WTC11 (cell line): ENCODE data around the gene RAPGEF6. TPM values are rescaled to one million over a fixed set of nuclear protein-coding genes. Genes with fewer than 3 reads are reported as not detected.

Experiments used
- ATAC-seq: fragments of 200-7000 bp; cut with Tn5 transposase; 2 replicates; pipeline ENCODE4 v1.10.0; 2021; ENCODE audit warnings: mild to moderate bottlenecking, moderate library complexity
- CTCF ChIA-PET: fragments of 300-600 bp; sonication (Branson Sonifier 250); formaldehyde crosslinking; loops from one replicate; lab custom pipeline; 2021; ENCODE audit warnings: antibody characterized with exemption; lab: Charles Lee
- POLR2A ChIA-PET: fragments of 350-600 bp; sonication (Branson Sonifier 250); formaldehyde crosslinking; loops from one replicate; lab custom pipeline; 2021; ENCODE audit warnings: antibody characterized with exemption; lab: Charles Lee
- DNase-seq: peaks from one replicate; pipeline ENCODE4 v3.0.0; 2021; ENCODE audit warnings: low spot score
- H3K27ac Mint-ChIP-seq: 2 replicates; pipeline ENCODE4 v1.8.0; 2021; ENCODE audit warnings: mixed read lengths
- H3K27me3 Mint-ChIP-seq: 2 replicates; pipeline ENCODE4 v1.8.0; 2021; ENCODE audit warnings: low read depth, mild to moderate bottlenecking, moderate library complexity, mixed read lengths
- H3K36me3 Mint-ChIP-seq: 2 replicates; pipeline ENCODE4 v1.8.0; 2021; ENCODE audit warnings: mixed read lengths
- H3K4me1 Mint-ChIP-seq: 2 replicates; pipeline ENCODE4 v1.8.0; 2022; ENCODE audit warnings: mixed read lengths
- H3K4me3 Mint-ChIP-seq: 2 replicates; pipeline ENCODE4 v1.8.0; 2021; ENCODE audit warnings: mild to moderate bottlenecking, moderate library complexity, mixed read lengths
- H3K9me3 Mint-ChIP-seq: 2 replicates; pipeline ENCODE4 v1.8.0; 2021; ENCODE audit warnings: mixed read lengths
- ARID4B ChIP-seq: sonication (generic); formaldehyde crosslinking; IDR thresholded peaks from 2 replicates; pipeline ENCODE4 v1.8.0; 2023; ENCODE audit warnings: missing genetic modification reagents, mild to moderate bottlenecking, borderline replicate concordance
- E2F4 ChIP-seq: sonication (generic); formaldehyde crosslinking; IDR thresholded peaks from 2 replicates; pipeline ENCODE4 v1.8.1; 2022; ENCODE audit warnings: low read depth, mild to moderate bottlenecking, moderate library complexity, missing genetic modification reagents, borderline replicate concordance
- IRF2 ChIP-seq: sonication (generic); formaldehyde crosslinking; IDR thresholded peaks from 2 replicates; pipeline ENCODE4 v1.8.0; 2022; ENCODE audit warnings: low read depth, missing genetic modification reagents, borderline replicate concordance
- RORB ChIP-seq: fragments of 250-450 bp; sonication (Bioruptor Pico); IDR thresholded peaks from 2 replicates; pipeline ENCODE4 v1.9.0; 2021; ENCODE audit warnings: mild to moderate bottlenecking
- TCF7 ChIP-seq: sonication (generic); formaldehyde crosslinking; IDR thresholded peaks from 2 replicates; pipeline ENCODE4 v1.8.0; 2022; ENCODE audit warnings: mild to moderate bottlenecking, low read depth, missing genetic modification reagents, moderate library complexity
- TEAD4 ChIP-seq: sonication (generic); formaldehyde crosslinking; IDR thresholded peaks from 2 replicates; pipeline ENCODE4 v1.8.0; 2022; ENCODE audit warnings: mild to moderate bottlenecking, missing genetic modification reagents
- TP53 ChIP-seq: sonication (generic); formaldehyde crosslinking; IDR thresholded peaks from 2 replicates; pipeline ENCODE4 v1.8.1; 2023; ENCODE audit warnings: mild to moderate bottlenecking, missing genetic modification reagents
- USF1 ChIP-seq: sonication (generic); formaldehyde crosslinking; IDR thresholded peaks from 2 replicates; pipeline ENCODE4 v1.8.0; 2022; ENCODE audit warnings: mild to moderate bottlenecking, missing genetic modification reagents
- ZNF121 ChIP-seq: sonication (generic); formaldehyde crosslinking; IDR thresholded peaks from 2 replicates; pipeline ENCODE4 v1.8.0; 2023; ENCODE audit warnings: missing genetic modification reagents
- ZNF219 ChIP-seq: sonication (generic); formaldehyde crosslinking; IDR thresholded peaks from 2 replicates; pipeline ENCODE4 v1.8.0; 2023; ENCODE audit warnings: missing genetic modification reagents, mild to moderate bottlenecking, borderline replicate concordance
- ZNF281 ChIP-seq: sonication (generic); formaldehyde crosslinking; IDR thresholded peaks from 2 replicates; pipeline ENCODE4 v1.8.0; 2023; ENCODE audit warnings: mild to moderate bottlenecking, missing genetic modification reagents
- ZNF396 ChIP-seq: fragments of 250-450 bp; sonication (Bioruptor Pico); IDR thresholded peaks from 2 replicates; pipeline ENCODE4 v1.8.0; 2021; ENCODE audit warnings: mild to moderate bottlenecking, moderate library complexity, borderline replicate concordance
- ZNF416 ChIP-seq: fragments of 250-450 bp; sonication (Bioruptor Pico); IDR thresholded peaks from 2 replicates; pipeline ENCODE4 v1.9.0; 2021; ENCODE audit warnings: mild to moderate bottlenecking, inconsistent platforms
- ZNF425 ChIP-seq: fragments of 250-450 bp; sonication (Bioruptor Pico); conservative IDR thresholded peaks from 2 replicates; pipeline ENCODE4 v1.9.0; 2021; ENCODE audit warnings: mild to moderate bottlenecking
- ZNF512 ChIP-seq: sonication (generic); formaldehyde crosslinking; IDR thresholded peaks from 2 replicates; pipeline ENCODE4 v1.8.1; 2022; ENCODE audit warnings: missing genetic modification reagents, borderline replicate concordance
- ZSCAN18 ChIP-seq: fragments of 250-450 bp; sonication (Bioruptor Pico); IDR thresholded peaks from 2 replicates; pipeline ENCODE4 v2.1.2; 2022; ENCODE audit warnings: mild to moderate bottlenecking, moderate library complexity
- total RNA-seq: library from RNA; stranded (reverse); gene quantifications from 3 replicates; pipeline ENCODE4 v1.2.3, GENCODE V29; 2021

Gene RAPGEF6
- total RNA-seq, 1 experiment from 2014 or later: 18.0 TPM

GRCh38 chr5:131475541-131475941 lies 159.5 kb downstream of the RAPGEF6 start (continued):
- no peak for TF ChIP-seq ZNF425 (CRISPR knock-in tag)

GRCh38 chr5:131473731-131474130 lies 161.3 kb downstream of the RAPGEF6 start:
- H3K36me3 Mint-ChIP-seq: peaks cover 5% of the 10 kb centered on the region
- no peak overlapping the region for H3K27ac Mint-ChIP-seq
- no peaks in the 10 kb centered on the region for H3K9me3 Mint-ChIP-seq
- H3K4me1 Mint-ChIP-seq: peaks cover 7% of the 10 kb centered on the region
- H3K27me3 Mint-ChIP-seq: no peaks in the 10 kb centered on the region
- TF ChIP-seq IRF2 (no peak), ZNF512 (no peak), USF1 (no peak), ZNF281 (CRISPR knock-in tag) (no peak), ZSCAN18 (CRISPR knock-in tag) (no peak), TP53 (CRISPR knock-in tag) (no peak), ZNF425 (CRISPR knock-in tag) (no peak)
- ATAC-seq: no peak
- no peak overlapping the region for H3K4me3 Mint-ChIP-seq
- ChIA-PET CTCF (no interaction called here), POLR2A (no interaction called here)
- DNase-seq: no peak

- ChIA-PET POLR2A (no interaction called here), CTCF (no interaction called here)
- DNase-seq (no peak), ATAC-seq (no peak)
- H3K9me3 Mint-ChIP-seq: no peaks in the 10 kb centered on the region
- peaks cover 4% of the 10 kb centered on the region for H3K36me3 Mint-ChIP-seq
- H3K27ac Mint-ChIP-seq: no peak overlapping the region
- no peaks in the 10 kb centered on the region for H3K4me1 Mint-ChIP-seq
- H3K4me3 Mint-ChIP-seq: no peak overlapping the region
- H3K27me3 Mint-ChIP-seq: no peaks in the 10 kb centered on the region
- TF ChIP-seq TEAD4 (CRISPR knock-in tag): no peak
- TF ChIP-seq ZNF121 (CRISPR knock-in tag): no peak
- TF ChIP-seq ZNF396 (CRISPR knock-in tag): no peak
- no peak for TF ChIP-seq TCF7 (CRISPR knock-in tag)
- no peak for TF ChIP-seq RORB (CRISPR knock-in tag)
- no peak for TF ChIP-seq ARID4B
- no peak for TF ChIP-seq ZNF219 (CRISPR knock-in tag)
- no peak for TF ChIP-seq E2F4 (CRISPR knock-in tag)
- no peak for TF ChIP-seq ZNF416
Observed at GRCh38 chr5:131466171-131466766, 168.8 kb downstream of the RAPGEF6 start.
